Keratinocyte (primary cell): Measurements from ENCODE around the gene TET1. TPM values are rescaled to one million over a fixed set of nuclear protein-coding genes. Genes with fewer than 3 reads are reported as not detected.
"Not testable (repeated sequence)": the region's sequence is repeated elsewhere in the genome, so short reads cannot be mapped to it uniquely, and the experiment has no call there.

Source experiments
- DNase-seq: peaks from one replicate; pipeline ENCODE4 v3.0.0-alpha.2; 2011; ENCODE audit warnings: low read depth, missing footprints, low spot score
- FAIRE-seq: peaks from 2 replicates; lab custom pipeline; 2011; peaks lifted over from hg19 to GRCh38; lab: Jason Lieb, UNC
- H2AFZ ChIP-seq: 2 replicates; pipeline ENCODE4 v1.6.0; 2012; ENCODE audit warnings: low read length, control low read depth, inconsistent platforms; ENCODE audit not compliant: control insufficient read depth
- H3K27ac ChIP-seq: 2 replicates; pipeline ENCODE4 v1.5.1; 2011; ENCODE audit warnings: low read length; ENCODE audit not compliant: control insufficient read depth, insufficient read depth
- H3K27me3 ChIP-seq: 3 replicates; pipeline ENCODE4 v1.6.0; 2011; ENCODE audit warnings: low read length; ENCODE audit not compliant: control insufficient read depth, insufficient read depth; ENCODE audit errors: extremely low read depth
- H3K36me3 ChIP-seq, 2 experiments: 2 replicates in 1 of 2; 3 replicates in 1 of 2; pipeline ENCODE4 v1.5.1; 2011; ENCODE audit warnings: low read length in 2 of 2, mild to moderate bottlenecking in 1 of 2; ENCODE audit not compliant: control insufficient read depth in 2 of 2, insufficient read depth in 2 of 2; ENCODE audit errors: extremely low read depth in 1 of 2
- H3K4me1 ChIP-seq: 3 replicates; pipeline ENCODE4 v1.5.1; 2011; ENCODE audit warnings: low read length; ENCODE audit not compliant: control insufficient read depth, insufficient read depth; ENCODE audit errors: extremely low read depth
- H3K4me2 ChIP-seq: 3 replicates; pipeline ENCODE4 v1.6.0; 2011; ENCODE audit warnings: low read depth, low read length; ENCODE audit not compliant: control insufficient read depth, insufficient read depth; ENCODE audit errors: extremely low read depth
- H3K4me3 ChIP-seq, 3 experiments: fragments of 200-600 bp in 1 of 3; sonication (generic) in 1 of 3; 2 replicates in 2 of 3; 3 replicates in 1 of 3; pipeline ENCODE4 v1.5.1; 2011 to 2016; ENCODE audit warnings: low read length in 3 of 3, mild to moderate bottlenecking in 3 of 3, control low read depth in 2 of 3, inconsistent platforms in 1 of 3, low read depth in 1 of 3, mixed read lengths in 1 of 3, mixed run types in 1 of 3, moderate library complexity in 1 of 3; ENCODE audit not compliant: control insufficient read depth in 2 of 3, insufficient read depth in 2 of 3; ENCODE audit errors: extremely low read depth in 1 of 3
- H3K79me2 ChIP-seq: 2 replicates; pipeline ENCODE4 v1.6.0; 2012; ENCODE audit warnings: low read length; ENCODE audit not compliant: control insufficient read depth, insufficient read depth
- H3K9ac ChIP-seq: 3 replicates; pipeline ENCODE4 v1.6.0; 2011; ENCODE audit warnings: low read length; ENCODE audit not compliant: control insufficient read depth, insufficient read depth; ENCODE audit errors: extremely low read depth
- H3K9me1 ChIP-seq: 3 replicates; pipeline ENCODE4 v1.6.0; 2011; ENCODE audit warnings: low read length; ENCODE audit not compliant: control insufficient read depth, insufficient read depth; ENCODE audit errors: extremely low read depth
- H3K9me3 ChIP-seq: 2 replicates; pipeline ENCODE4 v1.5.1; 2012; ENCODE audit warnings: low read depth, low read length; ENCODE audit not compliant: control insufficient read depth
- H4K20me1 ChIP-seq: 3 replicates; pipeline ENCODE4 v1.6.0; 2011; ENCODE audit warnings: low read length; ENCODE audit not compliant: control insufficient read depth, insufficient read depth; ENCODE audit errors: extremely low read depth
- CTCF ChIP-seq, 3 experiments: IDR thresholded peaks in 1 of 3; conservative IDR thresholded peaks in 1 of 3; optimal IDR thresholded peaks in 1 of 3; 2 replicates in 2 of 3; 3 replicates in 1 of 3; pipeline versions ENCODE3 to v1.5.1; 2011; ENCODE audit warnings: low read length in 3 of 3, mild to moderate bottlenecking in 3 of 3, moderate library complexity in 2 of 3, control low read depth in 1 of 3, inconsistent platforms in 1 of 3; ENCODE audit not compliant: insufficient read depth in 2 of 3; ENCODE audit errors: extremely low read depth in 1 of 3
- EZH2 ChIP-seq: IDR thresholded peaks from one replicate; pipeline ENCODE4 v1.6.1; 2012; ENCODE audit warnings: inconsistent platforms, mild to moderate bottlenecking, low read length, moderate library complexity
- dilution Hi-C: fragments of 300-500 bp; cut with MboI; formaldehyde crosslinking; loops from one replicate; pipeline ENCODE4 v1.7.0; 2020; ENCODE audit warnings: low sequenced_read_pairs; ENCODE audit not compliant: extremely low pct_ligation_motif_present
- polyA minus RNA-seq, 3 experiments: library from RNA; depleted of rRNA, polyadenylated mRNA; stranded (reverse); fragments of >200 nt; gene quantifications; 1 replicate in 1 of 3; 2 replicates in 1 of 3; 3 replicates in 1 of 3; pipeline ENCODE4 v1.2.3, GENCODE V29; 2011
- polyA plus RNA-seq, 5 experiments: library from polyadenylated mRNA; depleted of rRNA in 3 of 5; stranded (reverse) in 3 of 5; stranded (forward) in 1 of 5; unstranded in 1 of 5; fragments of >200 nt; gene quantifications; 1 replicate in 1 of 5; 2 replicates in 3 of 5; 3 replicates in 1 of 5; pipeline versions ENCODE4 v1.2.1 to v1.2.3, GENCODE V29; 2011 to 2012; ENCODE audit warnings: missing spikeins in 2 of 5, low read depth in 1 of 5, low replicate concordance in 1 of 5

The TET1 gene
- polyA plus RNA-seq (0.03 to 0.09 TPM (median 0.08 TPM) in 3 replicates), polyA minus RNA-seq (0.03 to 0.38 TPM (median 0.26 TPM) in 3 replicates)
- not detected for polyA plus RNA-seq (2011; ENCODE audit: low read depth)
- 0.02 and 0.03 TPM in 2 replicates for polyA plus RNA-seq (2011; cell fraction: cytosol; rRNA removed)
- 0.06 and 0.12 TPM in 2 replicates for polyA plus RNA-seq (2011; cell fraction: nucleus; rRNA removed)
- 0.02 TPM in 1 of 2 replicates, not detected in the other for polyA plus RNA-seq (2012; ENCODE audit: low replicate concordance)
- 0.19 TPM for polyA minus RNA-seq (2011; cell fraction: cytosol; rRNA and poly(A)+ RNA removed)
- 0.21 and 0.54 TPM in 2 replicates for polyA minus RNA-seq (2011; cell fraction: nucleus; rRNA and poly(A)+ RNA removed)

- DNase-seq, result no peak
- no peaks in the 10 kb centered on the region for H3K36me3 ChIP-seq
- no peaks in the 10 kb centered on the region for H4K20me1 ChIP-seq
- peaks cover 30% of the 10 kb centered on the region for H3K27me3 ChIP-seq
- H3K79me2 ChIP-seq, result no peaks in the 10 kb centered on the region
- H3K9me3 ChIP-seq, result no peaks in the 10 kb centered on the region
- FAIRE-seq, result no peak
- no peak within 1 kb of the TSS for H3K27ac ChIP-seq
- H3K4me1 ChIP-seq, result peaks cover 6% of the 10 kb centered on the region
- no peaks in the 10 kb centered on the region for H3K9me1 ChIP-seq
- H3K9ac ChIP-seq, result no peak within 1 kb of the TSS
- H3K4me3 ChIP-seq, result peak within 1 kb of the TSS; percentile 36 to 64 (median 61)
- H2AFZ ChIP-seq, result peak within 1 kb of the TSS; percentile 49
- H3K4me2 ChIP-seq, result peak within 1 kb of the TSS; percentile 76
- dilution Hi-C loops, result no loop called here
- TF ChIP-seq EZH2, result no peak
Measured at GRCh38 chr10:68560186-68560942, at the start of gene TET1. Gene TET1, plus strand, starts transcription at chr10:68560337. Its CDS starts 12,002 bp downstream, at chr10:68572339.

GRCh38 chr10:68516216-68516615 lies 43.9 kb upstream of the TET1 start:
- peaks cover 17% of the 10 kb centered on the region for H3K4me1 ChIP-seq
- H3K9me1 ChIP-seq, H3K36me3 ChIP-seq, H3K9me3 ChIP-seq, DNase-seq, H3K27me3 ChIP-seq, dilution Hi-C loops, H4K20me1 ChIP-seq, H3K79me2 ChIP-seq: not testable (repeated sequence)
- H2AFZ ChIP-seq, result peak overlapping the region; percentile 79
- peak overlapping the region in 1 of 3 experiments; percentile 57 for H3K4me3 ChIP-seq
- peak; percentile 79 for FAIRE-seq
- peak overlapping the region; percentile 60 for H3K4me2 ChIP-seq
- peak overlapping the region; percentile 43 for H3K27ac ChIP-seq
- peak overlapping the region; percentile 37 for H3K9ac ChIP-seq

GRCh38 chr10:68516766-68517165 lies 43.4 kb upstream of the TET1 start:
- no peak for TF ChIP-seq CTCF (optimal IDR thresholded peaks at IDR 0.05 in 1 of 3, IDR thresholded peaks at IDR 0.05 in 1 of 3, conservative IDR thresholded peaks at IDR 0.05 in 1 of 3; ENCODE audit: extremely low read depth in 1 of 3, insufficient read depth in 2 of 3, low read length in 3 of 3)
- no peak for TF ChIP-seq EZH2

More at GRCh38 chr10:68516766-68517165, 43.4 kb upstream of the TET1 start:
- Histone ChIP-seq H3K4me3 (peak overlapping the region in 2 of 3 experiments; percentile 43 to 57), H4K20me1 (no peaks in the 10 kb centered on the region), H3K9me1 (no peaks in the 10 kb centered on the region), H3K9ac (peak overlapping the region; percentile 37), H3K9me3 (no peaks in the 10 kb centered on the region), H3K27me3 (no peaks in the 10 kb centered on the region), H3K4me2 (peak overlapping the region; percentile 60), H3K4me1 (peaks cover 17% of the 10 kb centered on the region), H3K79me2 (peaks cover 4% of the 10 kb centered on the region), H2AFZ (peak overlapping the region; percentile 60), H3K27ac (peak overlapping the region; percentile 43), H3K36me3 (peaks cover 0 to 3% of the 10 kb centered on the region in 2 experiments)
- peak; percentile 55 for FAIRE-seq
- dilution Hi-C loops, result no loop called here
- no peak for DNase-seq
